NB4 (cell line): Measurements from ENCODE around the gene MCTP1.

Source experiments
- DNase-seq: peaks from one replicate; pipeline ENCODE4 v3.0.0; 2010; ENCODE audit warnings: low read depth
- H3K4me3 ChIP-seq: one replicate; pipeline ENCODE4 v1.5.1; 2011; ENCODE audit warnings: mild to moderate bottlenecking, low read depth, low read length, moderate library complexity
- CTCF ChIP-seq: IDR thresholded peaks from one replicate; pipeline ENCODE4 v1.5.1; 2012; ENCODE audit warnings: low read depth, low read length
- MAX ChIP-seq: IDR thresholded peaks from 2 replicates; pipeline ENCODE4 v1.6.1; 2011; ENCODE audit warnings: low read depth, low read length
- MYC ChIP-seq: IDR thresholded peaks from 2 replicates; pipeline ENCODE4 v1.6.1; 2011; ENCODE audit warnings: low read depth, low read length
- POLR2A ChIP-seq: IDR thresholded peaks from 2 replicates; pipeline ENCODE4 v1.6.1; 2011; ENCODE audit warnings: mild to moderate bottlenecking; ENCODE audit not compliant: insufficient read length; ENCODE audit errors: extremely low read depth

The MCTP1 gene

GRCh38 chr5:95178046-95178651 lies 106.7 kb downstream of the MCTP1 start:
- TF ChIP-seq MYC (no peak), CTCF (peak; percentile 21), POLR2A (no peak), MAX (no peak)
- DNase-seq: peak; percentile 73
- H3K4me3 ChIP-seq: no peak overlapping the region

GRCh38 chr5:95177456-95177855 lies 107.4 kb downstream of the MCTP1 start:
- H3K4me3 ChIP-seq: no peak overlapping the region
- TF ChIP-seq MAX (no peak), CTCF (no peak), MYC (no peak), POLR2A (no peak)
- peak; percentile 14 for DNase-seq

GRCh38 chr5:95175106-95175505 lies 109.8 kb downstream of the MCTP1 start:
- TF ChIP-seq CTCF (no peak), POLR2A (no peak), MAX (no peak), MYC (no peak)
- no peak overlapping the region for H3K4me3 ChIP-seq
- no peak for DNase-seq

DNA sequence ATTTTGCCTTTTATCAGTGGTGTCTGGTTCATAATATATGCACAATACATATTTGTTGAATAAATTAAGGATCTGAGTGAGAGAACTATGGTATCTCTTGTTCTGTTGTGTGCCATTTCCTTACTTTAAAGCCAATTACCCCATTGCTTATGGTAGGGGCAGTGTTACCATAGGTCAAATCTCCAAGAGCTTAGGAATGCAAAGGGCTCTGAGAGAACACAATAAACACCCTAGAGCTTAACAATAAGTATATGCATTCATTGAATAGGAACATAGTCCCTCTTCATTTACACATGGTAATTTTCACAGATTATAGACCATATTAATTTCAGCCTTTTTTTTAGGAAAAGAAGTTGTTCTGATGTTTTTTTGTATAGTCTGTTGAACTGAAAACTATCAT lies 112.2 kb downstream of the MCTP1 start:
- TF ChIP-seq MAX (no peak), MYC (no peak), CTCF (no peak), POLR2A (no peak)
- no peak for DNase-seq
- no peak overlapping the region for H3K4me3 ChIP-seq

GRCh38 chr5:95164861-95165260 lies 120.0 kb downstream of the MCTP1 start:
- H3K4me3 ChIP-seq: no peak overlapping the region
- no peak for TF ChIP-seq MYC
- no peak for TF ChIP-seq CTCF
- TF ChIP-seq POLR2A: no peak
- no peak for TF ChIP-seq MAX
- no peak for DNase-seq
